H1 (cell line): ENCODE results near the gene FYTTD1. TPM values are rescaled to one million over a fixed set of nuclear protein-coding genes. Genes with fewer than 3 reads are reported as not detected.

Experiments used
- CTCF ChIA-PET: fragments of 300-600 bp; sonication (Branson Sonifier 250); formaldehyde crosslinking; loops from one replicate; lab custom pipeline; 2021; ENCODE audit not compliant: partially characterized antibody; lab: Charles Lee
- POLR2A ChIA-PET: fragments of 300-600 bp; sonication (Branson Sonifier 250); formaldehyde crosslinking; loops from one replicate; lab custom pipeline; 2021; ENCODE audit warnings: inconsistent platforms; ENCODE audit not compliant: partially characterized antibody; lab: Charles Lee
- DNase-seq, 2 experiments: peaks; one replicate each; pipeline versions ENCODE4 v3.0.0 to v3.0.0-alpha.2; 2010 to 2022; ENCODE audit warnings: low spot score in 2 of 2, low read depth in 1 of 2, mixed read lengths in 1 of 2
- FAIRE-seq: peaks from 2 replicates; lab custom pipeline; 2011; peaks lifted over from hg19 to GRCh38; lab: Jason Lieb, UNC
- H2AFZ ChIP-seq: 2 replicates; pipeline ENCODE4 v1.8.1; 2012; ENCODE audit warnings: low read length, inconsistent platforms
- H2AK5ac ChIP-seq: 2 replicates; pipeline ENCODE4 v1.6.1; 2013; ENCODE audit warnings: low read depth, low read length
- H2BK120ac ChIP-seq: replicated peaks from 2 replicates; pipeline ENCODE3; 2013; ENCODE audit warnings: low read depth, low read length, inconsistent platforms
- H2BK12ac ChIP-seq: 2 replicates; pipeline ENCODE4 v1.6.1; 2013; ENCODE audit warnings: low read depth, low read length
- H2BK15ac ChIP-seq: 2 replicates; pipeline ENCODE4 v1.6.1; 2013; ENCODE audit warnings: low read length
- H2BK20ac ChIP-seq: 2 replicates; pipeline ENCODE4 v1.6.1; 2013; ENCODE audit warnings: low read length
- H2BK5ac ChIP-seq: 2 replicates; pipeline ENCODE4 v1.6.1; 2013; ENCODE audit warnings: low read depth, low read length
- H3K14ac ChIP-seq: 2 replicates; pipeline ENCODE4 v1.6.1; 2013; ENCODE audit warnings: inconsistent platforms; ENCODE audit not compliant: insufficient read length
- H3K18ac ChIP-seq: 2 replicates; pipeline ENCODE4 v1.6.1; 2013; ENCODE audit warnings: low read length; ENCODE audit errors: extremely low read depth
- H3K23ac ChIP-seq: 2 replicates; pipeline ENCODE4 v1.6.1; 2013; ENCODE audit warnings: inconsistent platforms; ENCODE audit not compliant: insufficient read length
- H3K23me2 ChIP-seq: 2 replicates; pipeline ENCODE4 v1.6.1; 2013; ENCODE audit warnings: low read depth, low read length
- H3K27ac ChIP-seq: 2 replicates; pipeline ENCODE4 v1.6.1; 2011; ENCODE audit warnings: low read depth, low read length, inconsistent platforms
- H3K27me3 ChIP-seq, 4 experiments: replicated peaks in 1 of 4; 1 replicate in 1 of 4; 2 replicates in 3 of 4; pipeline versions ENCODE4 v1.6.1 to v1.8.1; 2011 to 2013; ENCODE audit warnings: low read length in 3 of 4, mild to moderate bottlenecking in 3 of 4, inconsistent platforms in 2 of 4, mixed read lengths in 2 of 4, moderate library complexity in 1 of 4; ENCODE audit not compliant: control insufficient read depth in 3 of 4, insufficient read depth in 3 of 4; ENCODE audit errors: extremely low read depth in 1 of 4
- H3K36me3 ChIP-seq, 4 experiments: 2 replicates each; pipeline versions ENCODE4 v1.6.1 to v1.8.1; 2011 to 2013; ENCODE audit warnings: mild to moderate bottlenecking in 4 of 4, low read length in 3 of 4, moderate library complexity in 2 of 4, control low read depth in 1 of 4, inconsistent platforms in 1 of 4; ENCODE audit not compliant: insufficient read depth in 4 of 4, control insufficient read depth in 2 of 4
- H3K4ac ChIP-seq: replicated peaks from 2 replicates; pipeline ENCODE3; 2013; ENCODE audit warnings: low read length, low read depth, mixed read lengths, inconsistent platforms; ENCODE audit not compliant: insufficient read length
- H3K4me1 ChIP-seq, 4 experiments: replicated peaks in 1 of 4; 1 replicate in 1 of 4; 2 replicates in 3 of 4; pipeline versions ENCODE4 v1.6.1 to v1.8.1; 2011 to 2013; ENCODE audit warnings: low read length in 3 of 4, inconsistent platforms in 2 of 4, mixed read lengths in 1 of 4; ENCODE audit not compliant: insufficient read depth in 4 of 4, control insufficient read depth in 3 of 4
- H3K4me2 ChIP-seq, 2 experiments: 2 replicates each; pipeline versions ENCODE4 v1.6.1 to v1.8.1; 2011 to 2013; ENCODE audit warnings: low read depth in 2 of 2, low read length in 2 of 2, control low read depth in 1 of 2, inconsistent platforms in 1 of 2, mild to moderate bottlenecking in 1 of 2; ENCODE audit not compliant: insufficient read depth in 1 of 2
- H3K4me3 ChIP-seq, 4 experiments: fragments of 200-600, 300-600 bp in 1 of 4; sonication (generic), shearing (Covaris generic), sonication (Bioruptor Twin) in 1 of 4; 2 replicates each; pipeline versions ENCODE4 v1.5.1 to v1.8.1; 2011 to 2016; ENCODE audit warnings: low read length in 4 of 4, low read depth in 3 of 4, control low read depth in 2 of 4, inconsistent platforms in 2 of 4, mild to moderate bottlenecking in 2 of 4, mixed read lengths in 1 of 4, moderate library complexity in 1 of 4; ENCODE audit not compliant: insufficient read depth in 2 of 4; ENCODE audit errors: extremely low read depth in 1 of 4
- H3K56ac ChIP-seq: replicated peaks from 2 replicates; pipeline ENCODE3; 2013; ENCODE audit warnings: low read depth, mild to moderate bottlenecking, mixed read lengths, low read length, inconsistent platforms; ENCODE audit not compliant: insufficient read length
- H3K79me1 ChIP-seq: 2 replicates; pipeline ENCODE4 v1.6.1; 2013; ENCODE audit warnings: low read depth, low read length, control low read depth
- H3K79me2 ChIP-seq, 2 experiments: 2 replicates each; pipeline versions ENCODE4 v1.6.1 to v1.8.1; 2012 to 2013; ENCODE audit warnings: low read length in 2 of 2, mild to moderate bottlenecking in 2 of 2, inconsistent platforms in 1 of 2; ENCODE audit not compliant: insufficient read depth in 2 of 2, control insufficient read depth in 1 of 2
- H3K9ac ChIP-seq, 4 experiments: replicated peaks in 1 of 4; 1 replicate in 1 of 4; 2 replicates in 3 of 4; pipeline versions ENCODE4 v1.6.1 to v1.8.1; 2011 to 2013; ENCODE audit warnings: low read depth in 3 of 4, low read length in 3 of 4, control low read depth in 2 of 4, mild to moderate bottlenecking in 2 of 4, moderate library complexity in 2 of 4, inconsistent platforms in 1 of 4; ENCODE audit errors: extremely low read depth in 1 of 4
- H3K9me3 ChIP-seq, 2 experiments: 2 replicates each; pipeline versions ENCODE4 v1.6.1 to v1.8.1; 2012 to 2013; ENCODE audit warnings: mild to moderate bottlenecking in 2 of 2, moderate library complexity in 2 of 2, control low read depth in 1 of 2, inconsistent platforms in 1 of 2, low read depth in 1 of 2, low read length in 1 of 2, mixed read lengths in 1 of 2; ENCODE audit not compliant: insufficient read depth in 2 of 2
- H4K20me1 ChIP-seq, 2 experiments: replicated peaks in 1 of 2; 2 replicates each; pipeline versions ENCODE3 to v1.8.1; 2011 to 2013; ENCODE audit warnings: inconsistent platforms in 2 of 2, low read length in 2 of 2, mild to moderate bottlenecking in 1 of 2; ENCODE audit not compliant: insufficient read depth in 2 of 2, control insufficient read depth in 1 of 2
- H4K5ac ChIP-seq: 2 replicates; pipeline ENCODE4 v1.6.1; 2013; ENCODE audit warnings: low read length, low read depth, mixed read lengths, inconsistent platforms; ENCODE audit not compliant: insufficient read length
- H4K8ac ChIP-seq: 2 replicates; pipeline ENCODE4 v1.8.0; 2013; ENCODE audit warnings: mild to moderate bottlenecking, moderate library complexity, low read length, inconsistent platforms; ENCODE audit not compliant: insufficient read depth; ENCODE audit errors: extremely low read depth
- H4K91ac ChIP-seq: replicated peaks from 2 replicates; pipeline ENCODE3; 2013; ENCODE audit warnings: low read length, mixed read lengths, inconsistent platforms; ENCODE audit not compliant: insufficient read length
- CHD2 ChIP-seq: IDR thresholded peaks from 2 replicates; pipeline ENCODE4 v1.6.1; 2012; ENCODE audit warnings: low read length, improper control_type of control experiment
- EGR1 ChIP-seq: IDR thresholded peaks from 2 replicates; pipeline ENCODE4 v1.6.1; 2011; ENCODE audit warnings: low read depth, low read length, borderline replicate concordance
- KDM1A ChIP-seq: fragments of 200-600, 300-600 bp; sonication (generic); IDR thresholded peaks from 2 replicates; pipeline ENCODE4 v1.7.1; 2016; ENCODE audit warnings: mild to moderate bottlenecking, low read length, borderline replicate concordance
- KDM5A ChIP-seq: fragments of 200-600 bp; IDR thresholded peaks from 2 replicates; pipeline ENCODE4 v1.7.1; 2012; ENCODE audit warnings: mild to moderate bottlenecking, low read length, inconsistent platforms, mixed read lengths
- PHF8 ChIP-seq: fragments of 200-600 bp; sonication (generic); conservative IDR thresholded peaks from 2 replicates; pipeline ENCODE4 v1.7.1; 2012; ENCODE audit warnings: low read depth, mild to moderate bottlenecking, inconsistent platforms, low read length, moderate library complexity
- RXRA ChIP-seq: IDR thresholded peaks from 2 replicates; pipeline ENCODE4 v1.6.1; 2011; ENCODE audit warnings: low read depth, mild to moderate bottlenecking, low read length, moderate library complexity; ENCODE audit not compliant: insufficient read depth
- SIRT6 ChIP-seq: IDR thresholded peaks from one replicate; pipeline ENCODE4 v1.7.1; 2012; ENCODE audit warnings: low read length, inconsistent platforms
- SP2 ChIP-seq: IDR thresholded peaks from 2 replicates; pipeline ENCODE4 v1.6.1; 2012; ENCODE audit warnings: mild to moderate bottlenecking, low read length, inconsistent platforms
- SRF ChIP-seq: IDR thresholded peaks from 2 replicates; pipeline ENCODE4 v1.6.1; 2011; ENCODE audit warnings: mild to moderate bottlenecking, low read depth, low read length, moderate library complexity
- SUZ12 ChIP-seq: fragments of 200-600 bp; sonication (generic); IDR thresholded peaks from 2 replicates; pipeline ENCODE4 v1.6.1; 2012; ENCODE audit warnings: mild to moderate bottlenecking, inconsistent platforms, low read length, moderate library complexity, mixed read lengths
- WGBS, 2 experiments: shearing (Covaris generic) in 1 of 2; methylation state at CpG; one replicate each; pipeline versions ENCODE4 v1.1.6 to v1.1.7; 2013 to 2015; ENCODE audit warnings: low lambda C conversion rate in 2 of 2, mixed read lengths in 2 of 2, inconsistent platforms in 1 of 2, low coverage in 1 of 2, missing lambda C conversion rate in 1 of 2; ENCODE audit not compliant: insufficient replicate concordance in 2 of 2, insufficient coverage in 1 of 2, insufficient read length in 1 of 2; ENCODE audit errors: extremely low coverage in 1 of 2, missing lambda C conversion rate in 1 of 2; 5-methylcytosine and 5-hydroxymethylcytosine counted together
- polyA plus RNA-seq, 7 experiments: library from polyadenylated mRNA; depleted of rRNA in 3 of 7; stranded (reverse) in 5 of 7; unstranded in 2 of 7; fragments of >200 nt in 5 of 7; fragments of 200-250 nt in 2 of 7; gene quantifications; 1 replicate in 5 of 7; 2 replicates in 1 of 7; 4 replicates in 1 of 7; pipeline versions ENCODE4 v1.2.1 to v1.2.3, GENCODE V29; 2011 to 2013; ENCODE audit warnings: missing spikeins in 2 of 7, mixed read lengths in 2 of 7
- total RNA-seq: library from RNA; stranded (reverse); fragmentation: NEBNext Ultra II Directional; extraction: Animal tissue kit (Norgen Biotek cat#: 25700); gene quantifications from 2 replicates; pipeline ENCODE4 v1.2.1, GENCODE V29; 2021

Gene FYTTD1
- total and polyA plus RNA-seq, 2 of the 8 experiments (the other 6 are each of a cell fraction or from before 2014, with no cell fraction given): 3.1 to 24.4 TPM

DNA sequence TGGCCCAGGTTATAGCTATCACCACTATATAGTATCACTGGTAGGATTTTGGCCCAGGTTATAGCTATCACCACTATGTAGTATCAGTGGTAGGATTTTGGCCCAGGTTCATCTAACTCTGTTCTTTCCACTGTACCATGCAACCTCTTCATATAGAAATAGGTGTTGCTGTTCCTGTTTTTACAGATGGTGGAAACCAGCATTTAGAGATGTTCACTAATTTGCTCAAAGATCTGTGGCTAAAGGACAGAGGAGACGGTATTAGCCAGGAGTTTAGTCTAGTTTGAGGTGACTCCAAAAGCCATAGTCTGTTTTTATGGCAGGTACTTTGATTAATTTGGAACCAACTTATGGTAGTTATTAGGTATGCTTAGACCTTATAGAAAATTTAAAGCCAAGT, 44.4 kb downstream of the FYTTD1 start:
- Histone ChIP-seq H2BK12ac (no peak overlapping the region), H3K23ac (no peak overlapping the region), H3K79me1 (no peaks in the 10 kb centered on the region), H3K56ac (no peak overlapping the region), H3K27ac (no peak overlapping the region), H2BK120ac (no peak overlapping the region), H2BK20ac (no peak overlapping the region), H4K20me1 (peaks cover 0 to 4% of the 10 kb centered on the region in 2 experiments), H3K4me1 (no peaks in the 10 kb centered on the region), H4K5ac (no peak overlapping the region), H2AK5ac (no peak overlapping the region), H4K91ac (no peak overlapping the region), H3K14ac (no peak overlapping the region), H3K4ac (no peak overlapping the region), H2BK5ac (no peak overlapping the region), H3K36me3 (no peaks in the 10 kb centered on the region), H3K4me3 (no peak overlapping the region), H3K18ac (no peak overlapping the region), H3K9me3 (no peaks in the 10 kb centered on the region), H3K79me2 (peaks cover 9 to 72% of the 10 kb centered on the region in 2 experiments), H4K8ac (no peak overlapping the region), H3K23me2 (no peaks in the 10 kb centered on the region), H3K9ac (no peak overlapping the region), H3K27me3 (no peaks in the 10 kb centered on the region), H3K4me2 (no peak overlapping the region), H2AFZ (no peak overlapping the region), H2BK15ac (no peak overlapping the region)
- ChIA-PET POLR2A (no interaction called here), CTCF (interaction anchor here (0.6 to 2.1 kb wide), 2 partner anchors 8 to 162 kb away, joined by 4 to 7 read pairs; no protein-coding TSS in a partner anchor)
- FAIRE-seq (no peak), DNase-seq (no peak)
- 92% methylated on average over 1 of the region's 1 CpG; no CpG with 5 or more reads in 1 of the 2 experiments for WGBS, 2 experiments
- TF ChIP-seq PHF8: no peak
- no peak for TF ChIP-seq SUZ12
- no peak for TF ChIP-seq SRF
- TF ChIP-seq SIRT6: no peak
- TF ChIP-seq SP2: no peak
- no peak for TF ChIP-seq EGR1
- TF ChIP-seq KDM1A: no peak
- TF ChIP-seq CHD2: no peak
- no peak for TF ChIP-seq RXRA
- TF ChIP-seq KDM5A: no peak
- TF ChIP-seq, all 59 proteins: peak for 0
